Upper lobe of left lung (tissue), 4 donors: Measurements from ENCODE around the gene IGFBP7.

Experiments used
- EP300 ChIP-seq, 4 donors: sonication (generic); formaldehyde crosslinking; IDR thresholded peaks; one replicate each; pipeline ENCODE4 v1.5.1; 2017; ENCODE audit warnings: antibody characterized with exemption in 4 of 4, control low read depth in 2 of 4
- POLR2A ChIP-seq, 4 donors: fragments of 450-650 bp; IDR thresholded peaks; one replicate each; pipeline ENCODE4 v1.5.1; 2016 to 2017; ENCODE audit warnings: antibody characterized with exemption in 4 of 4, mild to moderate bottlenecking in 2 of 4
- POLR2AphosphoS5 ChIP-seq, 2 donors: sonication (generic); formaldehyde crosslinking; IDR thresholded peaks; one replicate each; pipeline ENCODE4 v1.5.1; 2017; ENCODE audit warnings: antibody characterized with exemption in 2 of 2
- TF ChIP-seq, protein P1 (sequence below), 6 experiments: fragments of 450-650 bp in 4 of 6; fragments of 200-600 bp in 2 of 6; sonication (generic) in 2 of 6; IDR thresholded peaks; one replicate each; pipeline ENCODE4 v1.5.1; 2016 to 2019; ENCODE audit warnings: antibody characterized with exemption in 6 of 6

DNA sequence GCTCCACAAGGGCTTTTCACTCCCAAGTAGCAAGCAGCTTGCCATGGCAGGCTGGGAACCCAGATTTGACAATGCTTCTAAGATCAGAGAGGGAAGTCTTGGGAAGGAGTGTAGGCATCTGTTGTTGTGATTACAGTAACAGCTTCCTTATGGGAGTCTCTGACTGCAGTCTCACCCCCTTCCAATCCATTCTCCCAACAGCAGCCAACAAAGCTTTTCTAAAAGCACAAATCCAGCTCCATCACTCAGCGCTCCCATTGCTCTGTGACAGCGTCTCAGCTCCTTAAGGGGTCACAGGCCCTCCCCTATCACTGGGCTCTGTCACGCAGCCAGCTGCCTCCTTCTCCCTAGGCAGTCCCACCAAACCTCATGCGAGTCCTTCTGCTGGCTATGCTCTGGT is 7.1 kb downstream of the IGFBP7 start:
- TF ChIP-seq, protein P1, sequence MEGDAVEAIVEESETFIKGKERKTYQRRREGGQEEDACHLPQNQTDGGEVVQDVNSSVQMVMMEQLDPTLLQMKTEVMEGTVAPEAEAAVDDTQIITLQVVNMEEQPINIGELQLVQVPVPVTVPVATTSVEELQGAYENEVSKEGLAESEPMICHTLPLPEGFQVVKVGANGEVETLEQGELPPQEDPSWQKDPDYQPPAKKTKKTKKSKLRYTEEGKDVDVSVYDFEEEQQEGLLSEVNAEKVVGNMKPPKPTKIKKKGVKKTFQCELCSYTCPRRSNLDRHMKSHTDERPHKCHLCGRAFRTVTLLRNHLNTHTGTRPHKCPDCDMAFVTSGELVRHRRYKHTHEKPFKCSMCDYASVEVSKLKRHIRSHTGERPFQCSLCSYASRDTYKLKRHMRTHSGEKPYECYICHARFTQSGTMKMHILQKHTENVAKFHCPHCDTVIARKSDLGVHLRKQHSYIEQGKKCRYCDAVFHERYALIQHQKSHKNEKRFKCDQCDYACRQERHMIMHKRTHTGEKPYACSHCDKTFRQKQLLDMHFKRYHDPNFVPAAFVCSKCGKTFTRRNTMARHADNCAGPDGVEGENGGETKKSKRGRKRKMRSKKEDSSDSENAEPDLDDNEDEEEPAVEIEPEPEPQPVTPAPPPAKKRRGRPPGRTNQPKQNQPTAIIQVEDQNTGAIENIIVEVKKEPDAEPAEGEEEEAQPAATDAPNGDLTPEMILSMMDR (IDR thresholded peaks at IDR 0.05): no peak
- TF ChIP-seq POLR2A (IDR thresholded peaks at IDR 0.05) (no peak), EP300 (IDR thresholded peaks at IDR 0.05) (no peak), POLR2AphosphoS5 (IDR thresholded peaks at IDR 0.05) (no peak)
